Keratinocyte (primary cell): ENCODE data around the gene ARMC8. TPM values are rescaled to one million over a fixed set of nuclear protein-coding genes. Genes with fewer than 3 reads are reported as not detected.

ENCODE experiments used
- DNase-seq: peaks from one replicate; pipeline ENCODE4 v3.0.0-alpha.2; 2011; ENCODE audit warnings: low read depth, missing footprints, low spot score
- FAIRE-seq: peaks from 2 replicates; lab custom pipeline; 2011; peaks lifted over from hg19 to GRCh38; lab: Jason Lieb, UNC
- H2AFZ ChIP-seq: 2 replicates; pipeline ENCODE4 v1.6.0; 2012; ENCODE audit warnings: low read length, control low read depth, inconsistent platforms; ENCODE audit not compliant: control insufficient read depth
- H3K27ac ChIP-seq: 2 replicates; pipeline ENCODE4 v1.5.1; 2011; ENCODE audit warnings: low read length; ENCODE audit not compliant: control insufficient read depth, insufficient read depth
- H3K27me3 ChIP-seq: 3 replicates; pipeline ENCODE4 v1.6.0; 2011; ENCODE audit warnings: low read length; ENCODE audit not compliant: control insufficient read depth, insufficient read depth; ENCODE audit errors: extremely low read depth
- H3K36me3 ChIP-seq, 2 experiments: 2 replicates in 1 of 2; 3 replicates in 1 of 2; pipeline ENCODE4 v1.5.1; 2011; ENCODE audit warnings: low read length in 2 of 2, mild to moderate bottlenecking in 1 of 2; ENCODE audit not compliant: control insufficient read depth in 2 of 2, insufficient read depth in 2 of 2; ENCODE audit errors: extremely low read depth in 1 of 2
- H3K4me1 ChIP-seq: 3 replicates; pipeline ENCODE4 v1.5.1; 2011; ENCODE audit warnings: low read length; ENCODE audit not compliant: control insufficient read depth, insufficient read depth; ENCODE audit errors: extremely low read depth
- H3K4me2 ChIP-seq: 3 replicates; pipeline ENCODE4 v1.6.0; 2011; ENCODE audit warnings: low read depth, low read length; ENCODE audit not compliant: control insufficient read depth, insufficient read depth; ENCODE audit errors: extremely low read depth
- H3K4me3 ChIP-seq, 3 experiments: fragments of 200-600 bp in 1 of 3; sonication (generic) in 1 of 3; 2 replicates in 2 of 3; 3 replicates in 1 of 3; pipeline ENCODE4 v1.5.1; 2011 to 2016; ENCODE audit warnings: low read length in 3 of 3, mild to moderate bottlenecking in 3 of 3, control low read depth in 2 of 3, inconsistent platforms in 1 of 3, low read depth in 1 of 3, mixed read lengths in 1 of 3, mixed run types in 1 of 3, moderate library complexity in 1 of 3; ENCODE audit not compliant: control insufficient read depth in 2 of 3, insufficient read depth in 2 of 3; ENCODE audit errors: extremely low read depth in 1 of 3
- H3K79me2 ChIP-seq: 2 replicates; pipeline ENCODE4 v1.6.0; 2012; ENCODE audit warnings: low read length; ENCODE audit not compliant: control insufficient read depth, insufficient read depth
- H3K9ac ChIP-seq: 3 replicates; pipeline ENCODE4 v1.6.0; 2011; ENCODE audit warnings: low read length; ENCODE audit not compliant: control insufficient read depth, insufficient read depth; ENCODE audit errors: extremely low read depth
- H3K9me1 ChIP-seq: 3 replicates; pipeline ENCODE4 v1.6.0; 2011; ENCODE audit warnings: low read length; ENCODE audit not compliant: control insufficient read depth, insufficient read depth; ENCODE audit errors: extremely low read depth
- H3K9me3 ChIP-seq: 2 replicates; pipeline ENCODE4 v1.5.1; 2012; ENCODE audit warnings: low read depth, low read length; ENCODE audit not compliant: control insufficient read depth
- H4K20me1 ChIP-seq: 3 replicates; pipeline ENCODE4 v1.6.0; 2011; ENCODE audit warnings: low read length; ENCODE audit not compliant: control insufficient read depth, insufficient read depth; ENCODE audit errors: extremely low read depth
- EZH2 ChIP-seq: IDR thresholded peaks from one replicate; pipeline ENCODE4 v1.6.1; 2012; ENCODE audit warnings: inconsistent platforms, mild to moderate bottlenecking, low read length, moderate library complexity
- dilution Hi-C: fragments of 300-500 bp; cut with MboI; formaldehyde crosslinking; loops from one replicate; pipeline ENCODE4 v1.7.0; 2020; ENCODE audit warnings: low sequenced_read_pairs; ENCODE audit not compliant: extremely low pct_ligation_motif_present
- polyA plus RNA-seq, 5 experiments: library from polyadenylated mRNA; depleted of rRNA in 3 of 5; stranded (reverse) in 3 of 5; stranded (forward) in 1 of 5; unstranded in 1 of 5; fragments of >200 nt; gene quantifications; 1 replicate in 1 of 5; 2 replicates in 3 of 5; 3 replicates in 1 of 5; pipeline versions ENCODE4 v1.2.1 to v1.2.3, GENCODE V29; 2011 to 2012; ENCODE audit warnings: missing spikeins in 2 of 5, low read depth in 1 of 5, low replicate concordance in 1 of 5
- TF ChIP-seq, protein P1 (sequence below), 3 experiments: IDR thresholded peaks in 1 of 3; conservative IDR thresholded peaks in 1 of 3; optimal IDR thresholded peaks in 1 of 3; 2 replicates in 2 of 3; 3 replicates in 1 of 3; pipeline versions ENCODE3 to v1.5.1; 2011; ENCODE audit warnings: low read length in 3 of 3, mild to moderate bottlenecking in 3 of 3, moderate library complexity in 2 of 3, control low read depth in 1 of 3, inconsistent platforms in 1 of 3; ENCODE audit not compliant: insufficient read depth in 2 of 3; ENCODE audit errors: extremely low read depth in 1 of 3

ARMC8 gene
- polyA plus RNA-seq, 1 donor (not counting 4 experiments of a cell fraction or from before 2014, with no cell fraction given), result 50.8 TPM

DNA sequence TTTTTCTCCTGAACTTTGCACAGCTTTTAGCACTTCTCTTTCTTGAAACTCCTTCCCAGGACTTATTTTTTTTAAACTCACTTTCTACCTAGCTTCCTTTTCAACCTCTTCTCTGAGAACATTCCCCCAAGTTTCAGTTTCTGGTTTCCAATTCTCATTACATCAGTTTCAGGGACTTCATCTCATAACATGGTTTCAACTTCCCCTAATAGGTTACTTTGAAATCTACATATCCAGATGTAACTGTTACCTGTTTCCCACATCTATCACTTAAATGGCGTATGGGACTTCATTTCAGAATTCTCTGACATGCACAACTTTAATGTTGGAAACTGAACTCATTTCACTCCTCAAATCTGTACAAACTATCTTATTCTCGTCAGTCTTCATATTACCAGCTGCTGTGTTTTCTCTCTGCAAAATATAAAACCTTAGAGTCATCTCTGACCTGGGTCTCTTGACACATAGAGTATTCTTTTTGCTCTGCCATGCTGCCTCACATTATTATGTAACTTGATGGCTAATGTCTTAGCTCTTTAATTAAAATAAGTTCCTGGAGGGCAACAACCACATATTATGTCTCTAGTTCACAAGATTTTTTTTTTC is 84.2 kb downstream of the ARMC8 start:
- no peaks in the 10 kb centered on the region for H4K20me1 ChIP-seq
- dilution Hi-C loops, result no loop called here
- no peak for TF ChIP-seq EZH2
- TF ChIP-seq, protein P1, sequence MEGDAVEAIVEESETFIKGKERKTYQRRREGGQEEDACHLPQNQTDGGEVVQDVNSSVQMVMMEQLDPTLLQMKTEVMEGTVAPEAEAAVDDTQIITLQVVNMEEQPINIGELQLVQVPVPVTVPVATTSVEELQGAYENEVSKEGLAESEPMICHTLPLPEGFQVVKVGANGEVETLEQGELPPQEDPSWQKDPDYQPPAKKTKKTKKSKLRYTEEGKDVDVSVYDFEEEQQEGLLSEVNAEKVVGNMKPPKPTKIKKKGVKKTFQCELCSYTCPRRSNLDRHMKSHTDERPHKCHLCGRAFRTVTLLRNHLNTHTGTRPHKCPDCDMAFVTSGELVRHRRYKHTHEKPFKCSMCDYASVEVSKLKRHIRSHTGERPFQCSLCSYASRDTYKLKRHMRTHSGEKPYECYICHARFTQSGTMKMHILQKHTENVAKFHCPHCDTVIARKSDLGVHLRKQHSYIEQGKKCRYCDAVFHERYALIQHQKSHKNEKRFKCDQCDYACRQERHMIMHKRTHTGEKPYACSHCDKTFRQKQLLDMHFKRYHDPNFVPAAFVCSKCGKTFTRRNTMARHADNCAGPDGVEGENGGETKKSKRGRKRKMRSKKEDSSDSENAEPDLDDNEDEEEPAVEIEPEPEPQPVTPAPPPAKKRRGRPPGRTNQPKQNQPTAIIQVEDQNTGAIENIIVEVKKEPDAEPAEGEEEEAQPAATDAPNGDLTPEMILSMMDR (optimal IDR thresholded peaks at IDR 0.05 in 1 of 3, IDR thresholded peaks at IDR 0.05 in 1 of 3, conservative IDR thresholded peaks at IDR 0.05 in 1 of 3; ENCODE audit: extremely low read depth in 1 of 3, insufficient read depth in 2 of 3, low read length in 3 of 3), result no peak
- FAIRE-seq (no peak), DNase-seq (no peak)
- no peak overlapping the region for H3K9ac ChIP-seq
- no peaks in the 10 kb centered on the region for H3K27me3 ChIP-seq
- H3K4me2 ChIP-seq, result no peak overlapping the region
- H3K79me2 ChIP-seq, result no peaks in the 10 kb centered on the region
- no peak overlapping the region for H3K4me3 ChIP-seq
- H3K36me3 ChIP-seq, result peaks cover 5 to 6% of the 10 kb centered on the region in 2 experiments
- no peaks in the 10 kb centered on the region for H3K9me3 ChIP-seq
- no peaks in the 10 kb centered on the region for H3K4me1 ChIP-seq
- no peak overlapping the region for H2AFZ ChIP-seq
- H3K9me1 ChIP-seq, result no peaks in the 10 kb centered on the region
- no peak overlapping the region for H3K27ac ChIP-seq

DNA sequence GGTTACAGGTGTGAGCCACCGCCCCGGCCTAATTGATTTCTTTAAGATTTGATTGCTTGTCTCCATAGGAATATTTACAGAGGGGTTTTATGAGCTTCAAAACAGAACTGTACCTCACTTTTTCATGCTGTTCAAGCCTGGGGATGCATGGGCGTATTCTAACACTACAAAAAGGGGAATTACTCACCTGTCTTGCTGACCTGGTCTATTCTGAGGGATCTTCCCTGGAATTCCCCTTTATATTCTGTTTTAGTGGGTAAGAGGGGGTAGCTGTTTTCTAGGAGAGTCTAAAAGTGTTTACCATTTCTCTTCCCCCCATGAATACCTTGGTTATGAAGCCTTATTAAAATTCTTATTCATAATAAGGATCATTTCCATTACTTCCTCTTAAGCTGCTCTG is 94.5 kb downstream of the ARMC8 start:
- peaks cover 35% of the 10 kb centered on the region for H3K4me1 ChIP-seq
- H3K36me3 ChIP-seq, result peaks cover 6 to 11% of the 10 kb centered on the region in 2 experiments
- H3K27me3 ChIP-seq, result no peaks in the 10 kb centered on the region
- H3K79me2 ChIP-seq, result no peaks in the 10 kb centered on the region
- no peaks in the 10 kb centered on the region for H3K9me1 ChIP-seq
- DNase-seq (no peak), FAIRE-seq (no peak)
- peak overlapping the region in 1 of 3 experiments; percentile 25 for H3K4me3 ChIP-seq
- peak overlapping the region; percentile 89 for H3K27ac ChIP-seq
- TF ChIP-seq, protein P1 (optimal IDR thresholded peaks at IDR 0.05 in 1 of 3, IDR thresholded peaks at IDR 0.05 in 1 of 3, conservative IDR thresholded peaks at IDR 0.05 in 1 of 3; ENCODE audit: extremely low read depth in 1 of 3, insufficient read depth in 2 of 3, low read length in 3 of 3), result no peak
- no peak for TF ChIP-seq EZH2
- H4K20me1 ChIP-seq, result no peaks in the 10 kb centered on the region
- H3K4me2 ChIP-seq, result peak overlapping the region; percentile 65
- dilution Hi-C loops, result no loop called here
- no peaks in the 10 kb centered on the region for H3K9me3 ChIP-seq
- peak overlapping the region; percentile 33 for H2AFZ ChIP-seq
- H3K9ac ChIP-seq, result peak overlapping the region; percentile 45
